Activated CD8-positive, alpha-beta T cell treated with anti-CD3 and anti-CD28 coated beads for 36 hours (primary cell): Measurements from ENCODE around the gene GDF15. TPM values are rescaled to one million over a fixed set of nuclear protein-coding genes. Genes with fewer than 3 reads are reported as not detected.
"Not testable (repeated sequence)": the region's sequence is repeated elsewhere in the genome, so short reads cannot be mapped to it uniquely, and the experiment has no call there.

Source experiments
- ATAC-seq: fragments of 200-7000 bp; cut with Tn5 transposase; one replicate; pipeline ENCODE4 v1.10.0; 2021; ENCODE audit warnings: mild to moderate bottlenecking, moderate library complexity
- CTCF ChIA-PET: fragments of 350-600 bp; sonication (Branson Sonifier 250); formaldehyde crosslinking; loops from one replicate; lab custom pipeline; 2021; ENCODE audit warnings: antibody characterized with exemption; lab: Charles Lee
- POLR2A ChIA-PET: fragments of 350-600 bp; sonication (Branson Sonifier 250); formaldehyde crosslinking; loops from one replicate; lab custom pipeline; 2021; ENCODE audit warnings: antibody characterized with exemption; lab: Charles Lee
- DNase-seq: peaks from one replicate; pipeline ENCODE4 v3.0.0-alpha.2; 2020
- H3K27ac Mint-ChIP-seq: one replicate; pipeline ENCODE4 v1.8.0; 2021; ENCODE audit warnings: mild to moderate bottlenecking, mixed read lengths
- H3K27me3 Mint-ChIP-seq: one replicate; pipeline ENCODE4 v1.8.0; 2021; ENCODE audit warnings: mixed read lengths
- H3K36me3 Mint-ChIP-seq: one replicate; pipeline ENCODE4 v1.8.0; 2021; ENCODE audit warnings: low read depth, mixed read lengths
- H3K4me1 Mint-ChIP-seq: one replicate; pipeline ENCODE4 v1.8.0; 2021; ENCODE audit warnings: low read depth, mixed read lengths
- H3K4me3 Mint-ChIP-seq: one replicate; pipeline ENCODE4 v1.8.0; 2021; ENCODE audit warnings: mild to moderate bottlenecking, moderate library complexity, mixed read lengths
- H3K9me3 Mint-ChIP-seq: one replicate; pipeline ENCODE4 v1.8.0; 2021; ENCODE audit warnings: mixed read lengths
- intact Hi-C: fragments of 100-400 bp; cut with micrococcal nuclease; formaldehyde crosslinking; loops from one replicate; pipeline ENCODE4 v1.10.0; 2022
- total RNA-seq, 2 experiments: library from RNA; stranded (reverse); gene quantifications; one replicate each; pipeline ENCODE4 v1.2.3, GENCODE V29; 2021
- TF ChIP-seq, protein P1 (sequence below): fragments of 200-600 bp; IDR thresholded peaks from one replicate; pipeline ENCODE4 v1.8.0; 2022; ENCODE audit warnings: antibody characterized with exemption, mild to moderate bottlenecking

GDF15 gene
- total RNA-seq, 2 experiments from 2014 or later: not detected

DNA sequence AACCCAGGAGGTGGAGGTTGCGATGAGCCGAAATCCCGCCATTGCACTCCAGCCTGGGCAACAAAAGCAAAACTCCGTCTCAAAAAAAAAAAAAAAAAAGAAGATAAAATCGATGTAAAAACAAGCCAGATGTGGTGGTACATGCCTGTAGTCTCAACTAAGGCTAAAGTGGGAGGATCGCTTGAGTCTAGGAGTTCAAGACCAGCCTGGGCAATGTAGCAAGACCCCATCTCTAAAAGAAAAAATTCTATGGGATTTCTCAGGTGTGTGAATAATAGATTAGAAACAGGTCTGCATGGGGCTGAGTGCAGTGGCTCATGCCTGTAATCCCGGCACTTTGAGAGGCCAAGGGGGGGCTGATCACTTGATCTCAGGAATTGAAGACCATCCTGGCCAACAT lies 34.4 kb upstream of the GDF15 start:
- ATAC-seq (no peak), DNase-seq (no peak)
- ChIA-PET POLR2A (no interaction called here), CTCF (interaction anchor here (3.1 to 4.0 kb wide), 2 partner anchors 37 to 60 kb away, joined by 20 to 28 read pairs; no protein-coding TSS in a partner anchor)
- H3K36me3 Mint-ChIP-seq: peaks cover 13% of the 10 kb centered on the region
- no peak overlapping the region for H3K27ac Mint-ChIP-seq
- no peak overlapping the region for H3K4me3 Mint-ChIP-seq
- no peaks in the 10 kb centered on the region for H3K27me3 Mint-ChIP-seq
- TF ChIP-seq, protein P1, sequence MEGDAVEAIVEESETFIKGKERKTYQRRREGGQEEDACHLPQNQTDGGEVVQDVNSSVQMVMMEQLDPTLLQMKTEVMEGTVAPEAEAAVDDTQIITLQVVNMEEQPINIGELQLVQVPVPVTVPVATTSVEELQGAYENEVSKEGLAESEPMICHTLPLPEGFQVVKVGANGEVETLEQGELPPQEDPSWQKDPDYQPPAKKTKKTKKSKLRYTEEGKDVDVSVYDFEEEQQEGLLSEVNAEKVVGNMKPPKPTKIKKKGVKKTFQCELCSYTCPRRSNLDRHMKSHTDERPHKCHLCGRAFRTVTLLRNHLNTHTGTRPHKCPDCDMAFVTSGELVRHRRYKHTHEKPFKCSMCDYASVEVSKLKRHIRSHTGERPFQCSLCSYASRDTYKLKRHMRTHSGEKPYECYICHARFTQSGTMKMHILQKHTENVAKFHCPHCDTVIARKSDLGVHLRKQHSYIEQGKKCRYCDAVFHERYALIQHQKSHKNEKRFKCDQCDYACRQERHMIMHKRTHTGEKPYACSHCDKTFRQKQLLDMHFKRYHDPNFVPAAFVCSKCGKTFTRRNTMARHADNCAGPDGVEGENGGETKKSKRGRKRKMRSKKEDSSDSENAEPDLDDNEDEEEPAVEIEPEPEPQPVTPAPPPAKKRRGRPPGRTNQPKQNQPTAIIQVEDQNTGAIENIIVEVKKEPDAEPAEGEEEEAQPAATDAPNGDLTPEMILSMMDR: no peak
- no peaks in the 10 kb centered on the region for H3K9me3 Mint-ChIP-seq
- intact Hi-C loops: no loop called here
- H3K4me1 Mint-ChIP-seq: no peaks in the 10 kb centered on the region

DNA sequence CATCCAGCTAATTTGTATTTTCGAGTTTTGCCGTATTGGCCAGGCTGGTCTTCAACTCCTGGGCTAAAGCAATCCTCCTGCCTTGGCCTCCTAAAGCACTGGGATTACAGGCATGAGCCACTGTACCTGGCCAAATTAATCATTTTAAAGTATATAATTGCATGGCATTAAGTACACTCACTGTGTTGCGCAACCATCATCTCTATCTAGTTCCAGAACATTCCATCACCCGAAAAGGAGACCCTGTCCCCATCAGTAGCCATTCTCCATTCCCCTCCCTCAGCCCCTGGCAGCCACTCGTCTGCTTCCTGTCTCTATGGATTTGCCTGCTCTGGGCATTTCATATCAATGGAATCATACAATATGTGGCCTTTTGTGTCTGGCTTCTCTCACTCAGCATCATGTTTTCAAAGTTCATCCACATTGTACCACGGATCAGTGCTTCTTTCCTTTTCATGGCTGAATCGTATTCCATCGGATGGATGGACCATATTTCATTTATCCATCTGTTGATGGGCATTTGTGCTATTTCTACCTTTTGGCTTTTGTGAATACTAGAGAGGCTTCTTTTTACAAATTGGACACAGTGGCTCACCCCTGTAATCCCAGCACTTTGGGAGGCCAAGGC lies 32.5 kb upstream of the GDF15 start:
- intact Hi-C loops: no loop called here
- Mint-ChIP-seq H3K4me3 (no peak overlapping the region), H3K36me3 (peaks cover 23% of the 10 kb centered on the region), H3K27ac (no peak overlapping the region), H3K9me3 (no peaks in the 10 kb centered on the region), H3K4me1 (no peaks in the 10 kb centered on the region), H3K27me3 (no peaks in the 10 kb centered on the region)
- TF ChIP-seq, protein P1: no peak
- POLR2A ChIA-PET: no interaction called here
- no peak for ATAC-seq
- CTCF ChIA-PET: interaction anchor here (1.0 kb wide), 1 partner anchor 75 kb away, joined by 4 read pairs; no protein-coding TSS in a partner anchor
- DNase-seq: no peak

DNA sequence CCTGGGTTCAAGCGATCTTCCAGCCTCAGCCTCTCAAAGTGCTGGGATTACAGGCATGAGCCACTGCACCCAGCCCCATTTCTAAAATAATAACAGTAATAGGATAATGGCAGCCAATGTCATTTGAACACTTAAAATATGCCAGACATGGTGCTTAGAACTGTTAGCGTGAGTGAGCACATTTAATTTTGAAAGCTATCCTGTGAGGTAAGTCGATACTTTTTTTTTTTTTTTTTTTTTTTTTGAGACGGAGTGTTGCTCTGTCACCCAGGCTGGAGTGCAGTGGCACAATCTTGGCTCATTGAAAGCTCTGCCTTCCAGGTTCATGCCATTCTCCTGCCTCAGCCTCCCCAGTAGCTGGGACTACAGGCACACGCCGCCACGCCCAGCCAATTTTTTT lies 31.2 kb upstream of the GDF15 start:
- POLR2A ChIA-PET, H3K4me1 Mint-ChIP-seq, ATAC-seq, H3K4me3 Mint-ChIP-seq, H3K9me3 Mint-ChIP-seq, H3K27me3 Mint-ChIP-seq, intact Hi-C loops, DNase-seq, H3K27ac Mint-ChIP-seq: not testable (repeated sequence)
- CTCF ChIA-PET: interaction anchor here (3.2 to 13.0 kb wide), 2 partner anchors 33 to 56 kb away, joined by 8 to 90 read pairs; partner anchors contain the start of gene GDF15
- H3K36me3 Mint-ChIP-seq: peaks cover 28% of the 10 kb centered on the region

DNA sequence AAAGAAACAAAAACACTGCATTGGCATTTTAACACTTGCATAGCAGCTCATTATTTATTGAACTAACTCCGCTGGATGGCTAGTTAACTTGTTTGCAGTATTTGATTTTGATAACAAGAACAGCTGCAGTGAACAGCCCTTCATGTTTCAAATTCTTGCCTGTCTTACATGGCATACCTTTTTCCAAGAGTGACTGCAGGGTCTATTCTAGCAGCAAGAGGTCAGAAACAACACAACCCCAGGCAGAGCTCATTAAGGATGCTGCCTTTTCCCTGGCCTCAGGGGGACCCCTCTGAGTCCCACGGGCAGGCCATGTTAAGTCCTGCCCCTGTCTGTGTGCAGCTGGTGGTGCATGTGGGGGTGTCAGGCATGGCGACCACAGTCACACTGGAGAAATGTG lies 28.9 kb upstream of the GDF15 start:
- no peak overlapping the region for H3K4me3 Mint-ChIP-seq
- CTCF ChIA-PET: interaction anchor here (3.2 to 13.0 kb wide), 2 partner anchors 31 to 54 kb away, joined by 8 to 90 read pairs; partner anchors contain the start of gene GDF15
- POLR2A ChIA-PET: no interaction called here

DNA sequence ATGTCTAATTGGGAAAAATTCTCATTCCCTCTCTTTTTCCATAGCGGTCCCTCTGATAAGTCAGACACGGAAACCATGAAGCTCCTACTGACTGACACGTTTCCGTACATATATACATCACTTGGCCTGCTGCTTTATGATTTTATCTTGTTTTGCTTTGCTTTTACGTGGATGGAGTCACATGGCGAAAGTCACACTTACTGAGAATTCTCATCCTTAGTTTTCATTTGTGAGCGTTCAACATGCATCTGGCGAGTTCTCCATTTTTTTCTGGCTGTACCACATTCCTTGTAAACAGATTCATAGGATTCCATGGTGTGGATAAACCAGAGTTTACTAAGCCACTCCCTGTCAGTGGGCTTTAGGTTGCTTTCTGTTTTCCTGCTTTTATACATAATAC lies 24.3 kb upstream of the GDF15 start:
- no peaks in the 10 kb centered on the region for H3K4me1 Mint-ChIP-seq
- TF ChIP-seq, protein P1: no peak
- intact Hi-C loops: no loop called here
- ChIA-PET CTCF (interaction anchor here (1.1 to 13.0 kb wide), 2 partner anchors 26 to 153 kb away, joined by 3 to 90 read pairs; partner anchors contain the start of gene GDF15), POLR2A (no interaction called here)
- H3K36me3 Mint-ChIP-seq: peaks cover 31% of the 10 kb centered on the region
- ATAC-seq (no peak), DNase-seq (no peak)
- H3K4me3 Mint-ChIP-seq: no peak overlapping the region
- no peaks in the 10 kb centered on the region for H3K9me3 Mint-ChIP-seq
- no peaks in the 10 kb centered on the region for H3K27me3 Mint-ChIP-seq
- no peak overlapping the region for H3K27ac Mint-ChIP-seq

More for the DNA sequence above, 28.9 kb upstream of the GDF15 start:
- TF ChIP-seq, protein P1: no peak
- H3K9me3 Mint-ChIP-seq: no peaks in the 10 kb centered on the region
- no peak overlapping the region for H3K27ac Mint-ChIP-seq
- intact Hi-C loops: no loop called here
- DNase-seq: no peak
- no peaks in the 10 kb centered on the region for H3K27me3 Mint-ChIP-seq
- no peak for ATAC-seq
- H3K36me3 Mint-ChIP-seq: peaks cover 27% of the 10 kb centered on the region
- H3K4me1 Mint-ChIP-seq: no peaks in the 10 kb centered on the region
